ENCODE results near the gene DOK4. TPM values are rescaled to one million over a fixed set of nuclear protein-coding genes. Genes with fewer than 3 reads are reported as not detected.

The DOK4 gene
- 59.3 and 74.5 TPM in 2 replicates for total RNA-seq

DNA sequence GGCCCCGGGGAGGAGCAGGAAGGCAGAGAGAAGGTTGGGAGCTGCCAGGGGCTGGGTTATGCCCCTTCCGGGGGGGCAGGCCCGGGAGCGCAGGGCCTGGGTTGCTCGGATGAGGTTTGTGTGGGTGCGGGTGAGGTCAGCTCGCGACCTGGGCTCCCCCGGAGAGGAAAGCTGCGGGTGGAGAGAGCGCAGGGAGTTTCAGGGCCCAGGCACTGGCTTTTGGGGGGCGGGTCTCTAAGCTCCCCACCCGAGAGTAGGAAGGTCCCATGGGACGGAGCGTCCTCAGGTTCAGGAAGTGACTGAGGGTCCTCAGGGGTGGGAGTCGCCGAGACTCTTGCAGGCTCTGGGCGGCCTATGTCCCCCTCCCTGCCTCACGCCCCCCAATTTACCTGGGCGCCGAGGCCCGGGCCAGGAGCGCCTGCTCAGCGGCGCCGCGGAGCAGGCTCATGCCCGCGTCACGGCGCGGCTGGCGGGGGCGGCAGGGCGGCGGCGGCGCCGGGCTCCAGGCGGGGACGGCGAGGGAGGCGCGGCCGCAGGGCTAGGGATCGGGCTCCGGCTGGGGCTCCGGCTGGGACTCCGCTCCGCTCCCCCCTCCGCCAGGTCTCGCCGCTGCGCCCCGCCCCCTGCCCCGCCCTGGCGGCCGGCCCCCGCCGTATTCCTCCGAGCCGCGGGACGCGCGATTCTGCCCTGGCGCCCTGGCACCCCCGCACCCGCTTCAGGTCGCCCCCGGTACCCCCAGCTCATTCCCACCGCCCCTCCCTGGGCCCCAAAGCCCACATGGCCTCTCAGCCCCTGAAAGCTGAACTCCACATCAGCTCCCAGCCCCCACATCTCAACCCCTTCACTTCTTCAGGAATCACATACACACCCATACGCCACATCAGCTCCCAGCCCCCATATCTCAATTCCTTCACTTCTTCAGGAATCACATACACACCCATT is at the start of gene DOK4:
DOK4 (minus strand) TSS at position 578 of the 942 bp plus-strand sequence. CDS start 6,986 bp downstream, outside the sequence.

GRCh38 chr16:57462209-57462977 is 23.9 kb downstream of the DOK4 start, which contains the start of gene POLR2C:
Gene POLR2C (plus strand): TSS chr16:57462679. CDS start chr16:57462725, 46 bp downstream.

DNA sequence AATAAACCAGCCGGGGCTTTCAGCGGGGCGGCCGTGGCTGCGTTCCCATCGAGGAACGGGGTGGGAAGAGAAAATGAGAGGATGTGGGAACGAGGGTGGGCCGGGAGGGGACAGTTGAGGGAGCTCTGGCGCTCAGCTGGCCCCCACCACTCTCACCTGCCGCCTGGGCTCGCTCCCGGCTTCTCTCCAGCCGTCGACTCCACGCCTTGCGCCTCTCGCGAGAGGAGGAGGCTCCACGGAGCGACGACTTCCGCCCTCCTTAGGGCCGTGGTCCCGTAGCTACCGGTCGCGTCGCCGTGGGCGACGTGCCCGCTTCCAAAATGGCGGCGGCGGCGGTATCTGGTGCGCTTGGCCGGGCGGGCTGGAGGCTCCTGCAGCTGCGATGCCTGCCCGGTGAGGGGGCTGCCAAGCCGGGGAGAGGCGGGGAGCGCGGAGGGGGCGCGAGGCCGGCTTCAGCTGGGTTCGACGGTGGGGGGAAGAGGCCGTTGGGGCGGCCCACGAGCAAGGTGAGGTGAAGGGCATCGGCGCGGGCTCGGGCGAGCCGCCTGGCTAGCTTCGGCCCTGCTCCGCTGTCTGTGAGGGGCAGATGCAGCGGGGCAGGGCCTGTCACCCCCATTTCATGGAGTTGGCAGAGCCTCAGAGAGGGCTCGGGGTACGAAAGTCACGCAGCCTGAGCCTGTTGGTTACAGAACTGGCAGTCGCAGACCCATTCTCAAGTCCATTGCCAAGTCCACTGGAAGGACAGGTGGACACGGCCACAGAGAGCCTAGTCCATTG is 38.9 kb downstream of the DOK4 start, which contains the start of the genes CIAPIN1 and COQ9:
CIAPIN1 (minus strand) TSS at position 200 of the 777 bp plus-strand sequence. CDS start 6,457 bp downstream, outside the sequence.
COQ9 (plus strand) TSS at position 294 of the 777 bp plus-strand sequence; CDS start at position 321, 27 bp downstream.

Other genes starting within 250 kb of the DOK4 start
- 85.2 and 106 TPM in 2 replicates for gene ARL2BP, start 241.2 kb downstream of the DOK4 start, total RNA-seq
- 1.3 and 7.5 TPM in 2 replicates for gene PLLP, start 201.8 kb downstream of the DOK4 start, total RNA-seq
- not detected in 2 replicates for gene CCL22, start 127.7 kb downstream of the DOK4 start, total RNA-seq
- under 0.01 TPM in 1 of 2 replicates, not detected in the other for gene CX3CL1, start 114.0 kb downstream of the DOK4 start, total RNA-seq
- not detected in 2 replicates for gene CCL17, start 81.7 kb downstream of the DOK4 start, total RNA-seq
- gene CIAPIN1, start 39.1 kb downstream of the DOK4 start, total RNA-seq = 33.0 and 49.6 TPM in 2 replicates
- 31.4 and 41.5 TPM in 2 replicates for gene COQ9, start 39.0 kb downstream of the DOK4 start, total RNA-seq
- gene POLR2C, start 23.8 kb downstream of the DOK4 start, total RNA-seq = 106 and 118 TPM in 2 replicates
- 13.2 and 16.9 TPM in 2 replicates for gene CCDC102A, start 50.1 kb upstream of the DOK4 start, total RNA-seq
- 0.11 TPM in 1 of 2 replicates, not detected in the other for gene ADGRG5, start 56.1 kb upstream of the DOK4 start, total RNA-seq
- 14.1 and 25.1 TPM in 2 replicates for gene ADGRG1, start 142.1 kb upstream of the DOK4 start, total RNA-seq
- not detected in 2 replicates for gene ADGRG3, start 181.8 kb upstream of the DOK4 start, total RNA-seq
- gene DRC7, start 208.3 kb upstream of the DOK4 start, total RNA-seq = under 0.01 TPM in 1 of 2 replicates, not detected in the other
- gene KATNB1, start 249.3 kb upstream of the DOK4 start, total RNA-seq = 16.1 and 35.7 TPM in 2 replicates

Data from placental epithelial cell (primary cell).